ENCODE measurements around the gene SOCS4.
A peak's percentile ranks its signal among the peaks of the same experiment; 100 is the strongest.
"Not testable (repeated sequence)": the region's sequence is repeated elsewhere in the genome, so short reads cannot be mapped to it uniquely, and the experiment has no call there.

Gene SOCS4

DNA sequence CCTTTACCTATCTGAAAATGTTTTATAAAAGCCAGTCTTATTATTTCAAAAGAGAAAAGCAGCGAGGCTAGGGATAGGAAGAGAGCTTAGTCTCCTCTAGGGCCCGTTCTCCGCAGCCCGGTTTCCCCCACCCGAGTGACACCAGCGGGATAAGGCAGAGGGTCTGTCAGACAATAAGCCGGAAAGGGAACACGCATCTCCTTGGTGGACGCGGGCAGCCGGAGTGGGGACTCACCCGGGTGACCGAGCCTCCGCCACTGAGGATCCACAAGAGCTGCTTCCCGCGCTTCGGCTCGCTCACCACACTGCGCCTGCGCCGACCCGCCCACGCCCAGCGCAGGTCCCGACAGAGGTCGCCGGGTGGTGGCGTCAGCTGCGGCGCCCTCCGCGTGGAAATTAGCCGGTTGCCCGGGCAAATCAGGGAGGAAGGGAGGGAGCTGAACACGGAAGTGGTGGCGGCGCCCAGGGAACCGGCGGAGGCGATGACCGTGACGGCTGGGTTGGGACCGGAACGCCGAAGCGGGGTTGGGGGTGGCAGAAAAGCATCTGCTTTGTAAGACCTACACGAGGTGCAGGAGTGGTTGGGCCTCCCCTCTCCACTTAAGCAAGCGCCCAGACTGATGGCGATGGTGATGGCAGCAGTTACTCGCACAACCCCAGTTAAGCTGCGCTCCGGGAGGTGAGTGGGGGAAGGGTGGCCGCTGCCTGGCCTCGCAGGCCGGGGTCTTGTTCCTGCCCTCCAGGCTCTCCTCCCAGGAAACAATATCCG lies at the start of gene SOCS4, which contains the start of gene WDHD1:
Gene SOCS4 (plus strand): TSS at position 444 of the 769 bp plus-strand sequence. CDS start 15,806 bp downstream, outside the sequence.
Gene WDHD1 (minus strand): TSS at position 307 of the 769 bp plus-strand sequence. CDS start 312 bp downstream, outside the sequence.
- DNase-seq (ENCODE audit: low read depth) = peak; percentile 93

GRCh38 chr14:54979039-54979438 lies 48.0 kb upstream of the SOCS4 start:
- no peak for DNase-seq (ENCODE audit: low read depth)

GRCh38 chr14:54981698-54982097 lies 45.3 kb upstream of the SOCS4 start:
- DNase-seq (ENCODE audit: low read depth) = no peak

GRCh38 chr14:54985156-54985555 lies 41.9 kb upstream of the SOCS4 start:
- DNase-seq (ENCODE audit: low read depth) = no peak

GRCh38 chr14:55000381-55000780 lies 26.7 kb upstream of the SOCS4 start:
- no peak for DNase-seq (ENCODE audit: low read depth)

DNA sequence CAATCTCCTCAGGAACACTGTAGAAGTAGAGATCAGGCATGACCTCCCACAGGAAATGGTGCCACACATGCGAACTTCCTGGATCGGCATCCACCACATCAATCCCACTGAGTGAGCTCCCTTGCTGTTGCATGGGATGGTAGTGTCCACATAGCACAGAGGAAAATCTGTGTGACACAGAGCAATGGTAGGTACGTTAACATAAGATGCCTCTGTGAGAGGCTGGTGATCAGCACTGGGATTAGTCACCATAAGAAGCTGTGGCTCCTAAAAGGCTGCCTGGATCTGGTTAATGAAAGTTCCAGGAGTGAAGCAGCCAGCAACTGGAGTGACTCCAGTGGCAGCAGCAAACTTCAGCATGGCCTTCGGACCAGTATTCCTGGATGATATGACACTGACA lies 22.0 kb upstream of the SOCS4 start:
- DNase-seq (ENCODE audit: low read depth) = no peak

GRCh38 chr14:55015006-55015405 lies 12.0 kb upstream of the SOCS4 start:
- DNase-seq (ENCODE audit: low read depth) = no peak

DNA sequence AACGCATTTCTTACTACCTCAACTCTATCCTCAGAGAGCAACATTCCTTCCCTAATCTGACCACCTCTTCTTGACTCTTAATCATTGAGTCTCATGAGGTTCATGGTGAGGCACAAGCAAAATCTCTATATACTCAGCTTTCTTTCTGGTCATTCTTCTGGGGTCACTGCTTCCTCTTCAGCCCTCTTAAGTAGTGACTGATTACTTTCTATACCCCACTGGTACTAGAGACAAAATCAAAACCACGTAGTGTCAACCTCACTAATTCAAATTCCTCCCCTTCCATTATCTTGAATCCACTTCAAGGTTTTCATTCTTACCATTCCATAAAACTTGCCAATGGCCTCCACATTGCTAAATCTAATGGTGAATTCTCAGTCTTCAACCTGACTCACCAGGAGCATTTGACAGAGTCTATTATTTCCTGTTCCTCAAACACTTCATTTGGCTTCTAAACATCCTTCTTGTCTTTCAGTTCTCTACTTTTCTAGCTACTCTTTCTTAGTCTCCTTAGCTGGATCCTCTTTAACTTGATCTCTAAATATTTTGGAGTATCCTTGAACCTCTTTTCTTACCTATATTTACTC lies 7.0 kb upstream of the SOCS4 start:
- DNase-seq (ENCODE audit: low read depth) = no peak

- DNase-seq (ENCODE audit: low read depth) = not testable (repeated sequence)
Observed at GRCh38 chr14:55024365-55024764, 2.7 kb upstream of the SOCS4 start.

- no peak for DNase-seq (ENCODE audit: low read depth)
Observed at GRCh38 chr14:55025948-55026347, 1.1 kb upstream of the SOCS4 start.

DNA sequence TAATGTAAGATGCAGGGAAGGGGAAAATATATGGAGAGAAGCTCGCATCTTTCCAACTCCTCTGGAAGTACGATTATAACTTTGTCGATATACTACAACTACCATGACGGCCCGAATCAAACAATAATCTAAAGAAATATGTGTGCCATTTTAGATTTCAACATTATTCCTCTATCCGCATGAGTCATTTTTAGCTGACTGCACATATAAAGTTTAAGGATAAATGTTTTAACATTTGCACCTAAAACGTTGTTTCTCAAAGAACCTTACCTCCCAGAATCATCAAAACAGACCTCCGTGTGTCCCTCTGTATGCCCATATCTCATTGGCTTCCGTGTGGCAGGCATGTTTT lies 619 bp upstream of the SOCS4 start:
- DNase-seq (ENCODE audit: low read depth) = no peak

GRCh38 chr14:55028066-55028465 lies 1.0 kb downstream of the SOCS4 start:
- DNase-seq (ENCODE audit: low read depth) = no peak

- DNase-seq (ENCODE audit: low read depth) = no peak
Observed at GRCh38 chr14:55028476-55028875, 1.4 kb downstream of the SOCS4 start.

DNA sequence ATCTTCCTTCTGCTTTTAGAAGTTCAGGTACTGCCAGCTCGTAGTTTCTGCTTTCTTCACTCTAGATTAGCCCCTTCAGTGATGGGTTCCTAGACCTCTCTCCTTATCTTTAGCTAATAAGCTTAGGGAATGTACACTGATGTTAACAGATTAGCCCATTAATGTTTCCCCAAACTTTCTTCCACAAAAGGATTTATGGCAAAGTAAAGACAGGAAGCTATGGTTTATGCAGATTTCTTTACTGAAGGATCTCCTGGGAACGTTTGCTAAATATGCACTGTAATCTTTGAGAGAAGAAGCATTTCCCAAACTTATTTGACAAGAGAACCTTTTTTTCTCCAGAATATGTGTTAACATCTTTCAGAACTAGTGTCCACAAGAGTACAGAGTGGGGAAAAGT lies 4.2 kb downstream of the SOCS4 start:
- DNase-seq (ENCODE audit: low read depth) = no peak

DNA sequence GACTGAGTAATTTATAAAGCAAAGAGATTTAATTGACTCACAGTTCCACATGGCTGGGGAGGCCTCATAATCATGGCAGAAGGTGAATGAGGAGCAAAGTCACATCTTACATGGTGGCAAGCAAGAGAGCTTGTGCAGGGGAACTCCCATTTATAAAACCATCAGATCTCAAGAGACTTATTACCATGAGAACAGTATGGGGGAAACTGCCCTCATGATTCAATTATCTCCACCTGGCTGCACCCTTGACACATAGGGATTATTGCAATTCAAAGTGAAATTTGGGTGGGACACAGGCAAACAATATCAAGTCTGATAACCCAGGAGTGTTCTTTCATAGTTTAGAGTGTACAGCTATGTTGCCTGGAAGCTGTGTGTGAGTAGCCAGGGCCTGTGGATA lies 11.0 kb downstream of the SOCS4 start:
- DNase-seq (ENCODE audit: low read depth) = not testable (repeated sequence)

DNA sequence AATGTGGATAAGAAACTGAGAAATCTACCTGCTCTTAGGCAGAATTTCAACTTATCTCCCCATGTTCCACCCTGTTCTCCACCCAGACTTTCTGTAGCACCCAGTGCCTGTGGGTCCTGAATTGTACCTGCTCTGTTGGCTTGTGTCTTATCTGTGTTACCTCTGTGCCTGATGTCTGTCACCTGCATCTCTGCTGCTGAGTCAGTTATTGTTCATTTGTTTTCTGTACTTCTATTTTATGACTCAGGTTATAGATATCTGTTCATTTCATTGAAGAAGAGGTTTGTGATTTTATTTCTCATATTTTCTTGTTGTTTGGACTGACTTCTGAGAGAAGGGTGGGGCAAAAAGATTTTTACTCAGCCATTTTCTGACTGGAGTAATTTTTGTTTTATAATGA lies 11.7 kb downstream of the SOCS4 start:
- DNase-seq (ENCODE audit: low read depth) = no peak

DNA sequence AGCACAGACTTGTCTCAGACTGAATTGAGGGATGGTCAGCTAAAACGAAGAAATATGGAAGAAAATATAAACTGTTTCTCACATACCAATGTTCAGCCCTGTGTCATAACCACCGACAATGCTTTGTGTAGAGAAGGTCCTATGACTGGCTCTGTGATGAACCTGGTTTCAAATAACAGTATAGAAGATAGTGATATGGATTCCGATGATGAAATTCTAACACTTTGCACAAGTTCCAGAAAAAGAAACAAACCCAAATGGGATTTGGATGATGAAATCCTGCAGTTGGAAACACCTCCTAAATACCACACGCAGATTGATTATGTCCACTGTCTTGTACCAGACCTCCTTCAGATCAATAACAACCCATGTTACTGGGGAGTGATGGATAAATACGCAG lies 16.5 kb downstream of the SOCS4 start:
- no peak for DNase-seq (ENCODE audit: low read depth)

- DNase-seq (ENCODE audit: low read depth) = no peak
Observed at GRCh38 chr14:55045087-55045486, 18.1 kb downstream of the SOCS4 start.

GRCh38 chr14:55047301-55048053 lies 20.4 kb downstream of the SOCS4 start:
- no peak for DNase-seq (ENCODE audit: low read depth)

DNA sequence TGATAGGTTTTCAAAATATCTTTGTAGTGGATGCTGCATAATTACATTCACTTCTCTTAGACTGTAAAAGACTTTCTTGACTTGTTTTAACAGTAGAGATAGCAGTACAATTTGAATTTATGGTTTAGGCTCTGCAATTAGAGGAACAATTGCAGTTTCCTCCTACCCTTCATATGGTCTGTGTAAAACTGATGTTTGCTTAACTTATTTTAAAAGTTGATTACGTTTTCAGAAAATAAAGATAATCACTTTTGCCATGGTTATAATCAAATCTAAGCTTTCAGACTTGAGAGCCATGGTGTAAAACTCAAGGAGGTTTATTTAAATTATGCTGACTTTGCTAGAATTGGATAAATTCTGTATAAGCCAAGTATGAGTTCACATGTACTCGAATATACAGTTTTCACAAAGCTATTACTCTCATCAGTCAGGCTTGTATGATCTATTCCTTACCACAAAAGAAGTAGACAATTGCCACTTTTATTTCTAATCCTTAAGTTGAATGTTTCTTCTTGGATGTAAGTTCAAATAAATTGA lies 21.9 kb downstream of the SOCS4 start:
- no peak for DNase-seq (ENCODE audit: low read depth)

GRCh38 chr14:55051165-55051422 lies 24.1 kb downstream of the SOCS4 start:
- no peak for DNase-seq (ENCODE audit: low read depth)

- peak; percentile 76 for DNase-seq (ENCODE audit: low read depth)
Observed at GRCh38 chr14:55051423-55052268, 24.6 kb downstream of the SOCS4 start, which contains the start of gene MAPK1IP1L. TSS of gene MAPK1IP1L (plus strand) at chr14:55051647. CDS start at chr14:55061684, 10,037 bp downstream.
